SKM-1 treated with dmso at 0.1 percent for 144 hours (cell line): ENCODE data around the gene ATP5F1A.

Experiments used
- DNase-seq: peaks from one replicate; lab custom pipeline; 2025; ENCODE audit not compliant: unreplicated experiment; lab: John Stamatoyannopoulos, UW

Gene ATP5F1A

DNA sequence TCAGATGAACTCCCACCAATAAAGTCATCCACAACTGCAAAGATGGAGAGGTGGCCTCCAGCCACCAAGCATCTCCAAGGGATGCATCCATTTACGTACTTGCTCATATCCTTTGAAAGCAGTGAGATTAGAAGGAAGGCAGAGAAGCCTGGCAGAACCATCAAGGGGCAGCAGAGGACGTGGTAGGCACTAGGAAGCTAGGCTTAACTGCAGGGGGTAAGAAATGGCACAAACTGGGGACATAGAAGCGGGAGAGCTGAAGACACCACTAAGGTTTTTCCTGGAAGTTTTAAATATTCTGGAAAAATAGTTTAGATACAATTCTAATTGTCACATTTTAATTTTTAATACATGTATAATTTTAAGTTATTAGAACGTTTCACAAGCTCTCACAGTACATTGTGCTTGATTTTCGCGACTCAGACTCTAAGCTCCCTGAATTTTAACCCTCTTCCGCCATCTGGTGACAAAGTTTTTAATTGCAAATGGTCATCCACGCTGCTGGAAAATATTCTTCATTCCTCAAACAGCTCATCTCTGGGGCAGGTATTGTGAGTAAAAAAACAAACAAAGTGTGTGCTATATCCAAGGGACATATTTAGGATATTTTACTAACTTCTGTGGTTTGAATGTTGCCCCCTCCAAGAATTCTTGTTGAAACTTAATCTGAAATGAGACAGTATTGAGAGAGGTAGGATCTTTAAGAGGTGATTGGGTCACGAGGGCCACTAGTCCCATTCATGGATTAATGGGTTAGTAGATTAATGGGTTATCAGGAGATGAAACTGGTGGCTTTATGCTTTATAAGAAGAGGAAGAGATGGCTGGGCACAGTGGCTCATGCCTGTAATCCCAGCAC is 24.4 kb downstream of the ATP5F1A start:
- DNase-seq, result peak; percentile 71

GRCh38 chr18:46072959-46073358 is 25.1 kb downstream of the ATP5F1A start:
- DNase-seq, result no peak

DNA sequence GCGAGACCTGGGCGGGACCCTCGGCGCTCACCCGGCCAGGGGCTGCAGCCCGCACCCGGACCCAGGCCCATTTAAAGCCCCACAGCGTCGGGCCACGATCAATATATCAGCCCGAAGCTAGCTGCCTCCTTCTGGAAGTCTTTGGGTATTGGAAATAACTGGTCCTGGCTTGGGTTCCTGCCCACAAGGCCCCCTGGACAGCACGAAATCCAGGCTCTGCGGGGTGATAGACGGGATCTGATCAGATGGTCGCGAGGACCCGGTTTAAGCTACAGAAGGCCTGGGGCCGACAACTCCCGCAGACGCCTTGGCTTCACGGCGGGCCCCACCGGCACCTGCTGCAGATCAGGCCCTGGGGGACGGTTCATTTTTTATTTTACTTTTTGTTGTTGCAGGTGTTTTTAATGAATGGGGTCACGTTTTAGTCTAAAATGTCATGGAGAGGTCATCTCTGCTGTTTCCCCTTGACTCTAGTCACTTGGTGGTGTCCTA is 25.7 kb downstream of the ATP5F1A start:
- DNase-seq, result no peak

- peak; percentile 57 for DNase-seq
These were observed 26.3 kb downstream of the ATP5F1A start, which contains the start of gene PSTPIP2 for GRCh38 chr18:46071653-46072375. PSTPIP2 (minus strand) TSS chr18:46072260; CDS start chr18:46072188, 72 bp downstream.

- peak; percentile 83 for DNase-seq
These were observed 27.1 kb downstream of the ATP5F1A start for GRCh38 chr18:46070815-46071652.

DNA sequence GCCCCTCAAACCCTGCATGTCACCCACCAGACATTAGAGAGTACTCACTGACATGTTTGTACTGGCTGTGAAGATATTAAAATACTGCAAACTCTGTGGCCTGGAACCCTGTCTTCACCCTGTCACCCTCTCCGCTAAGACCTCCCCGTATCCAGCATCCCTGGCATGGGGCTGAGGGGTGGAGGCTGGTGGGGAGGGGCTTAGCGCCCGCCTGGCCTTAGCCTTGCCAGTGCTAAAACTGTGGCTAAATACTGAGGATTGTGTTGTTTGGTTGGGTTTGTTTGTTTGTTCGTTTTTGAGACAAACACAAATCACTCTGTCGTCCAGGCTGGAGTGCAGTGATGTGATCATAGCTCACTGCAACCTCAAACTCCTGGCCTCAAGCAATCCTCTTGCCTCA is 27.9 kb downstream of the ATP5F1A start:
- DNase-seq, result no peak

GRCh38 chr18:46069524-46069923 is 28.6 kb downstream of the ATP5F1A start:
- no peak for DNase-seq

DNA sequence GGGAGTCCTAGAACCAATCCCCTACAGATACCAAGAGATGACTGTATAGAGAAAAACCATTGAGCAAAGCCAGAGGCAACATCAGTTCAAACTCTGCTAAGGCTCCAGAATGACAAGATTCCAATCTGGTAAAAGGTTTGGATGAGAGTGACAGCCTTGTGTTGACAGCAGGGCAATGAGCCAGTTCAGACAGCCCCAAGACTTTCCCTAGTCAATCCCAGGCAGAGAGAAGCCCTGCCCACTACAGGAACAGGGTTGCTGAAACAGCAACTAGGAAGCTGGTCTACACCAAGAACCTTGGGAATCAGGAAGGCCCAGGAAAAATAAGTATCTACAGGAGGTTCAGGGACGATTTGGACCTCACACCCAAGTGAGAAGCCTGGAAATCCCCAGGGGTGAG is 29.3 kb downstream of the ATP5F1A start:
- no peak for DNase-seq

- no peak for DNase-seq
These were observed 30.6 kb downstream of the ATP5F1A start for GRCh38 chr18:46067438-46068007.

GRCh38 chr18:46062781-46063180 is 35.3 kb downstream of the ATP5F1A start:
- DNase-seq, result no peak

DNA sequence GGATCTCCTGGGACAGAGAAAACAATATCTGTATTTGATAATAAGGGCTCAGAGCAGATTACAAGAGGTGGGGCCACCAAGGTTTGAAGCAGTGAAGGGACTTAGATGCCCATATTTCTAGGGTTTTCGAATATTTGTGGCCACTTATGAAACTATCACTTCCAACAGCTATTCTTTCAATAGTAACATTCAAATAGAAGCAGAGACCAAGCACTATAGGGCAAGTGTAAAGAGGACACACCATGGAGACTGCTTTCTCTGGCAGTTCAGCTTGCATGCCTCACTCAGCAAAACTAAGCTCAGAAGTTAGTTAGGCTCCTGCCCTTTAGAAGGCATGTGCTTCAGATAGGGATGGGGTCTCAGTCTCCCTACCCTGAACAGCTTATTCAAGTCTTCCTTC is 36.3 kb downstream of the ATP5F1A start:
- no peak for DNase-seq

GRCh38 chr18:46061387-46061786 is 36.7 kb downstream of the ATP5F1A start:
- no peak for DNase-seq

DNA sequence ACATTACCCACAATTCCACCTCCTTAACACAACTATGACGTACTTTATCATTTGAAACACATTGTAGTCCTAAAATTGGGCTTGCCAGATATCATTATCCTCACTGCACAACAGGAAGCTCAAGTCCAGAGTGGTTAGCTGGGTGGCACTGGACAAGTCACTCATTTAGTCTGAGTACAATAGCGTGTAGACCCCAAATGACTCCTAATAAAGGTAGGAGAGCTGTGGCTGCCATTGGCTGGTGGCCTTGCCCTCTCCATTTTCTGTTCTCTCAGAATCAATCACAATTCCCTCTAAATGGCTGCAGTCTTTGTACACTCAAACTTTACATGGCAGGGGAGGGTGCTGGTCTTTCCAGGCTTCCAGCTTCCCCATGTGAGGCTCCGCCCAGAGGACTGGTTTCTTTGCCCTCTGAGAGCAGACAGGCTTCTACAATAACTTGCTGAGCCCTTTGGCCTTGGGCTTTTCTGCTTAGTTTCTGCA is 37.7 kb downstream of the ATP5F1A start:
- no peak for DNase-seq

- no peak for DNase-seq
These were observed 42.3 kb downstream of the ATP5F1A start for GRCh38 chr18:46055838-46056230.

DNA sequence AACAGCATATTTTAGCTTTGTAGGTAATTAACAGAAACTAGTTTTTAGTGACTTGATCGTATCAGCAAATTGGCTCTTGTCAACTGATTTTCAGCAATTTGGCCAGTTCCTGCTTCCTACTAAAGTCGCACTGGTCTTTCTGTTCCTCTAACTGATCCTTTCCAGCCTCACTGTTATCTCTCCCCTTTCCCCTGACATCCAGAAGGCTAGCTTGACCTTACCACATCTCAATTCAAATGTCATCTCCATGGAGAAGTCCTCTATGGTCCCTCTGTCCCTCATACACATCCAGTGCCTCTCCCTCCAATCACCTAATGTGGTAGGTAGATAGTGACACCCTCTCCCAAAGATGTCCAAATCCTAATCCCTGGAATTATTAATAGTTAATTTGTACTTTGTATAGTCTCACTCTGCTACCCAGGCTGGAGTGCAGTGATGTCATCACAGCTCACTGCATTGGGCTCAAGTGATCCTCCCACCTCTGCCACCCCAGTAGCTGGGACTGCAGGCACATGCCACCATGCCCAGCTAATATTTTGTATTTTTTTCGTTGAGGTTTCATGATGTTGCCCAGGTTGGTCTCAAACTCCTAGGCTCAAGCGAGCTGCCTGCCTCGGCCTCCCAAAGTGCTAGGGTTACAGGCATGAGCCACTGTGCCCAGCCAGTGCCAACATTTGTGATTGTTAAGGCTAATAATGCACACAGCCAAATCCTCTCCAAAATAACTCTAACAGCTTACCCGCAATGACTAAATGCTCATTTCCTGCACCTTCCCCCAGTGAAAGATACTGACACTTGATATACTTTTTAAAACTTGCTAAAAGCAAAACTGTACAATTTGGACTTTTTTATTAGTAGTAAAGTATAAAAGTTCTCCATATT is 42.9 kb downstream of the ATP5F1A start:
- DNase-seq, result no peak

GRCh38 chr18:46053368-46054095 is 44.6 kb downstream of the ATP5F1A start:
- DNase-seq, result no peak

- no peak for DNase-seq
These were observed 46.2 kb downstream of the ATP5F1A start for GRCh38 chr18:46051731-46052461.

DNA sequence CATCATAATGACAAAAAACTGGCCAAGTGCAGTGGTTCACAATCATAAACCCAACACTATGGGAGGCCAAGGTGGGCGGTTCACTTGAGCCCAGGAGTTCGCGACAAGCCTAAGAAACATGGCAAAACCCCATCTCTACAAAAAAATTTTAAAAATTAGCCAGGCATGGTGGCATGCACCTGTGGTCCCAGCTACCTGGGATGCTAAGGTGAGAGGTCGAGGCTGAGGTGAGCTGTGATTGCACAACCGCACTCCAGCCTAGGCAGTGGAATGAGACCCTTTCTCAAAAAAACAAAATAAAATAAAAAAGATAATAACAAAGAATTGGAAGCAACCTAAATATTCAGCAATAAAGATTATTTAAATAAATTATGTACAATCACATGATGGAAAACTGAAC is 47.8 kb downstream of the ATP5F1A start:
- DNase-seq, result no peak
